CD4-positive, alpha-beta memory T cell (primary cell): ENCODE data around the gene NT5DC3. TPM values are rescaled to one million over a fixed set of nuclear protein-coding genes. Genes with fewer than 3 reads are reported as not detected.
"Not testable (repeated sequence)": the region's sequence is repeated elsewhere in the genome, so short reads cannot be mapped to it uniquely, and the experiment has no call there.

Source experiments
- CTCF ChIA-PET: fragments of 350-600 bp; sonication (Branson Sonifier 250); formaldehyde crosslinking; loops from one replicate; lab custom pipeline; 2021; ENCODE audit warnings: inconsistent platforms; ENCODE audit not compliant: partially characterized antibody; lab: Charles Lee
- POLR2A ChIA-PET: fragments of 350-600 bp; sonication (Branson Sonifier 250); formaldehyde crosslinking; loops from one replicate; lab custom pipeline; 2021; ENCODE audit not compliant: partially characterized antibody; lab: Charles Lee
- DNase-seq, 5 donors: peaks; one replicate each; pipeline versions ENCODE4 v3.0.0 to v3.0.0-alpha.2; 2020 to 2022; ENCODE audit warnings: mixed read lengths in 1 of 5
- H3K27ac ChIP-seq: one replicate; pipeline ENCODE4 v1.7.0; 2013; ENCODE audit warnings: low read depth, low read length
- H3K27me3 ChIP-seq: 2 replicates; pipeline ENCODE4 v1.7.0; 2013; ENCODE audit warnings: mild to moderate bottlenecking, low read length, moderate library complexity; ENCODE audit not compliant: insufficient read depth
- H3K36me3 ChIP-seq: 2 replicates; pipeline ENCODE4 v1.7.0; 2013; ENCODE audit warnings: mild to moderate bottlenecking, low read length, moderate library complexity; ENCODE audit not compliant: insufficient read depth
- H3K4me1 ChIP-seq: 2 replicates; pipeline ENCODE4 v1.7.0; 2013; ENCODE audit warnings: mild to moderate bottlenecking, low read length, moderate library complexity; ENCODE audit not compliant: insufficient read depth
- H3K4me3 ChIP-seq, 2 donors: one replicate each; pipeline ENCODE4 v1.7.0; 2013; ENCODE audit warnings: low read length in 2 of 2, mild to moderate bottlenecking in 1 of 2
- H3K9me3 ChIP-seq, 2 donors: one replicate each; pipeline ENCODE4 v1.7.0; 2013; ENCODE audit warnings: low read length in 2 of 2, control low read depth in 1 of 2; ENCODE audit not compliant: control insufficient read depth in 1 of 2
- H3K27ac Mint-ChIP-seq, 7 donors: one replicate each; pipeline ENCODE4 v1.8.0; 2020 to 2021; ENCODE audit warnings: mixed read lengths in 7 of 7, mild to moderate bottlenecking in 6 of 7, inconsistent platforms in 3 of 7, moderate library complexity in 3 of 7
- H3K27me3 Mint-ChIP-seq, 2 donors: one replicate each; pipeline ENCODE4 v1.8.0; 2020 to 2021; ENCODE audit warnings: mixed read lengths in 2 of 2
- H3K36me3 Mint-ChIP-seq, 2 donors: one replicate each; pipeline ENCODE4 v1.8.0; 2020 to 2021; ENCODE audit warnings: mixed read lengths in 2 of 2, inconsistent platforms in 1 of 2, mild to moderate bottlenecking in 1 of 2
- H3K4me1 Mint-ChIP-seq, 4 donors: one replicate each; pipeline ENCODE4 v1.8.0; 2020 to 2021; ENCODE audit warnings: mixed read lengths in 4 of 4, mild to moderate bottlenecking in 1 of 4
- H3K4me3 Mint-ChIP-seq, 8 donors: one replicate each; pipeline ENCODE4 v1.8.0; 2020 to 2021; ENCODE audit warnings: mixed read lengths in 8 of 8, mild to moderate bottlenecking in 7 of 8, moderate library complexity in 6 of 8, inconsistent platforms in 3 of 8
- H3K9me3 Mint-ChIP-seq, 8 donors: one replicate each; pipeline ENCODE4 v1.8.0; 2020 to 2021; ENCODE audit warnings: mixed read lengths in 8 of 8, mild to moderate bottlenecking in 5 of 8, inconsistent platforms in 3 of 8, moderate library complexity in 1 of 8
- intact Hi-C: fragments of 100-400 bp; cut with micrococcal nuclease; formaldehyde crosslinking; loops from one replicate; pipeline ENCODE4 v1.15.1; 2023
- polyA plus RNA-seq, 2 donors: library from polyadenylated mRNA; unstranded; fragments of 300-500 nt; fragmentation: Illumina TruSeq; gene quantifications; one replicate each; pipeline ENCODE4 v1.2.3, GENCODE V29; 2021
- total RNA-seq, 2 experiments: library from RNA; stranded (reverse); gene quantifications; one replicate each; pipeline ENCODE4 v1.2.3, GENCODE V29; 2021

The NT5DC3 gene
- total and polyA plus RNA-seq, 4 experiments from 2014 or later: 1.2 to 6.8 (median 3.7) TPM

DNA sequence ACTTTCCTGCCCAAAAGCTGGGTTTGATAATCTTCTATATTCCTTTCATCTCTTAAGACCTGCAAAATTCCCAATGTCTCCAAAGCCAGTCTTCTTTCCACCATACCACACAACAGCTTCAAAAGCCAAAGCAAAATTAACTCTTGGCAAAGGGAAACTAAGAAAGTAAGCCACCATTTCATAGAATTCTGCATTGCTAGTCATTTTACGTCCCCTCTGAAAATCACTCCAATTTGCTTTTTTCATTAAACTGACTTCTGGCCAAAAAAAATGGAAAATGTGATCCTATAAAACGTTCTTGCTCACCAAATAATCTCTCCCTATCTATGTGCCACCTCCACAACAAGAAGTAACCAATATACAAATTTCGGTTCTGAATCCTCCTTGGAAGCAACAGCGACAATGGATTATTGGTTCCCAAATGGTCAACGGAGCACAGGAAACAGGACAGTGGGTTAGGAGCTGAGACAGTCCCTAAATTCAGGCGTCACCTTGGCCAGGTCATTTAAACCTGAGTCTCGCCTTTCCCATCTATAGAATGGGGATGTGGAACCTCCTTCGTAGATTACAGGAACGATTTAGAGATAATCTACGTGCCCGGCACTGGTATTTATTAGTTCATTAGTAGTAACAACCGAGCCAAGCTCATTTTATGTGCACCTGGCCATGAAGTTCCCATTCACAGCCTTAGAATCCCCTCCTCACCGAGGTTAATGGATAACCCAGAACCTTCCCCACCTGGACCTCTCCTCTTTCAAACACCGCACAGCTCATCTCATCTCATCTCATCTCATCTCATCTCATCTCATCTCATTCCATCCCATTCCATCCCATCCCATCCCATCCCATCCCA, 1.2 kb downstream of the NT5DC3 start:
- CTCF ChIA-PET: interaction anchor here (1.5 kb wide), 1 partner anchor 269 kb away, joined by 3 read pairs; no protein-coding TSS in a partner anchor
- no peaks in the 10 kb centered on the region for H3K9me3 Mint-ChIP-seq
- H3K4me1 Mint-ChIP-seq: peaks cover 6 to 26% (median 13%) of the 10 kb centered on the region in 4 donors
- Histone ChIP-seq H3K27ac (no peak overlapping the region), H3K36me3 (no peaks in the 10 kb centered on the region), H3K4me3 (peak overlapping the region; percentile 44 to 63), H3K9me3 (no peaks in the 10 kb centered on the region), H3K27me3 (no peaks in the 10 kb centered on the region), H3K4me1 (peaks cover 14% of the 10 kb centered on the region)
- POLR2A ChIA-PET: interaction anchor here (0.9 to 3.1 kb wide), 2 partner anchors 89 to 224 kb away, joined by 3 to 28 read pairs; partner anchors contain the start of genes HCFC2 and HSP90B1
- H3K4me3 Mint-ChIP-seq: peak overlapping the region; percentile 87 to 97 (median 89)
- H3K27ac Mint-ChIP-seq: peak overlapping the region; percentile 61 to 88 (median 76)
- H3K27me3 Mint-ChIP-seq: no peaks in the 10 kb centered on the region
- peaks cover 3% of the 10 kb centered on the region in 2 donors for H3K36me3 Mint-ChIP-seq
- no peak for DNase-seq
- intact Hi-C loops: loop anchor here (2.0 to 5.0 kb wide), 3 partner anchors 125 to 1267 kb away; partner anchors contain the start of genes C12orf42, TDG and WASHC4

DNA sequence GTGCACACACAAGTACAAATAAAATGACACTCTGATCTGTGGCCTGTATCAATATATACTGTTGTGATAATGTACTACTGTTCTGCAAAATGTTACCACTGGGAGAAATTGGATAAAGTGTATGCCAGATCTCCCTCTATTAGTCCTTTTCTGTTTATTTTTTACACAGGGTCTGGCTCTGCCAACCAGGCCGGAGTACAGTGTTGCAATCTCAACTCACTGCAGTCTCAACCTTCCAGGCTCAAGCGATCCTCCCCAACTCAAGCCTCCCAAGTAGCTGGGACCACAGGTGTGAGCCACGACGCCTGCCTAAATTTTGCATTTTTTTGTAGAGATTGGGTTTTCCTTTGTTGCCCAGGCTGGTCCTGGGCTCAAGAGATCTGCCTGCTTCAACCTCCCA, 1.9 kb downstream of the NT5DC3 start:
- Histone ChIP-seq H3K27ac (no peak overlapping the region), H3K4me3 (no peak overlapping the region), H3K36me3 (no peaks in the 10 kb centered on the region), H3K27me3 (no peaks in the 10 kb centered on the region), H3K9me3 (no peaks in the 10 kb centered on the region), H3K4me1 (peaks cover 14% of the 10 kb centered on the region)
- Mint-ChIP-seq H3K9me3 (no peaks in the 10 kb centered on the region), H3K27ac (peak overlapping the region in 1 of 7 donors; percentile 52), H3K4me3 (peak overlapping the region in 1 of 8 donors; percentile 40), H3K4me1 (peaks cover 6 to 26% (median 13%) of the 10 kb centered on the region in 4 donors), H3K36me3 (peaks cover 3% of the 10 kb centered on the region in 2 donors), H3K27me3 (no peaks in the 10 kb centered on the region)
- no peak for DNase-seq
- POLR2A ChIA-PET: interaction anchor here (3.1 kb wide), 1 partner anchor 90 kb away, joined by 28 read pairs; the partner anchor contains the start of gene HSP90B1
- CTCF ChIA-PET: no interaction called here
- intact Hi-C loops: no loop called here

DNA sequence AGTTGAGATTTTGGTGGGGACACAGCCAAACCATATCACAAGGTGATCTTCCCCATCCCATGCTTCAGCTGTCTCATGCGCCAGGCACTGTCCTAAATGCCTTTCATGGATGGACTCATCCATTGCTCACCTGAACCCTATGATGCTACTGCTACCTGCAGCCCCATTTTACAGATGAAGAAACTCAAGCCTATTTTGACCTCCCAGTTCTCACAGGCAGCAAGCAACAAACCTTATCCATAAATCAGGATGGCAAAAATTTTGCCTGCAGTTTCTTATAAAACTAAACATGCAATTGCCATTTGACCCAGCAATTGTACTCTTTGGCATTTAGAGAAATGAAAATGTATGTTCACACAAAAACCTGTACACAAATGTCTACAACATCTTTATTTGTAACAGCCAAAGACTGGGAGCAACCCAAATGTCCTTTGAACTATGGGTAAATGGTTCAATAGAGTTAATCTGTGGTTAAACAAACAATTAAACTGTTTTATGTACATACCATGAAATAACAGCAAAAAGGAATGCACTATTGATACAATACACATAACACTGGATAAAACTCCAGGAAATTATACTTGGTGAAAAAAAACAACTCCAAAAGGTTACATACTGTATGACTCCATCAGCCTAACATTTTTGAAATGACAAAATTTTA, 2.6 kb downstream of the NT5DC3 start:
- Mint-ChIP-seq H3K36me3 (peaks cover 3 to 4% of the 10 kb centered on the region in 2 donors), H3K4me3 (peak overlapping the region in 2 of 8 donors; percentile 40 to 61), H3K27me3 (no peaks in the 10 kb centered on the region), H3K9me3 (no peaks in the 10 kb centered on the region), H3K27ac (no peak overlapping the region), H3K4me1 (peaks cover 6 to 26% (median 13%) of the 10 kb centered on the region in 4 donors)
- ChIA-PET CTCF (no interaction called here), POLR2A (no interaction called here)
- Histone ChIP-seq H3K36me3 (no peaks in the 10 kb centered on the region), H3K9me3 (no peaks in the 10 kb centered on the region), H3K4me1 (peaks cover 14% of the 10 kb centered on the region), H3K27me3 (no peaks in the 10 kb centered on the region), H3K4me3 (no peak overlapping the region), H3K27ac (no peak overlapping the region)
- intact Hi-C loops: no loop called here
- no peak for DNase-seq

DNA sequence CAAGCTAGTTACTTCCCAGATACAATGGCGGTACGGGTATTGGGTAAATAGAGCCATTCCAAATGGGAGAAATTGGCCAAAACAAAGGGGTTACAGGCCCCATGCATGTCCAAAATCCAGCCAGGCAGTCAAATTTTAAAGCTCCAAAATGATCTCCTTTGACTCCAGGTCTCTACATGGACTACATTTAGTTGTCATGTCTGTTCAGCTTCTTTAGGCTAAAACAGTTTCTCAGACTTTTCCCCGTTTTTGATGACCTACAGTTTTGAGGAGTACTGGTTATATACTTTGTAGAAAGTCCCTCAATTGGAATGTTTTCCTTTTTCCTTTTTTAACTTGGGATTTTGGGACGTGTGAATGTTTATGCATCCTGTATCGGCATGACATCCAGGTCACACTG, 4.7 kb downstream of the NT5DC3 start:
- Histone ChIP-seq H3K4me1 (peaks cover 10% of the 10 kb centered on the region), H3K27me3 (no peaks in the 10 kb centered on the region), H3K36me3 (no peaks in the 10 kb centered on the region), H3K27ac (no peak overlapping the region), H3K9me3 (no peaks in the 10 kb centered on the region), H3K4me3 (no peak overlapping the region)
- peaks cover 4% of the 10 kb centered on the region in 2 donors for H3K36me3 Mint-ChIP-seq
- no peaks in the 10 kb centered on the region for H3K27me3 Mint-ChIP-seq
- peaks cover 3 to 18% (median 11%) of the 10 kb centered on the region in 4 donors for H3K4me1 Mint-ChIP-seq
- ChIA-PET CTCF (no interaction called here), POLR2A (no interaction called here)
- intact Hi-C loops: no loop called here
- DNase-seq: no peak
- H3K9me3 Mint-ChIP-seq: peaks cover 0 to 2% (median 0%) of the 10 kb centered on the region in 8 donors
- H3K4me3 Mint-ChIP-seq: no peak overlapping the region
- H3K27ac Mint-ChIP-seq: no peak overlapping the region

DNA sequence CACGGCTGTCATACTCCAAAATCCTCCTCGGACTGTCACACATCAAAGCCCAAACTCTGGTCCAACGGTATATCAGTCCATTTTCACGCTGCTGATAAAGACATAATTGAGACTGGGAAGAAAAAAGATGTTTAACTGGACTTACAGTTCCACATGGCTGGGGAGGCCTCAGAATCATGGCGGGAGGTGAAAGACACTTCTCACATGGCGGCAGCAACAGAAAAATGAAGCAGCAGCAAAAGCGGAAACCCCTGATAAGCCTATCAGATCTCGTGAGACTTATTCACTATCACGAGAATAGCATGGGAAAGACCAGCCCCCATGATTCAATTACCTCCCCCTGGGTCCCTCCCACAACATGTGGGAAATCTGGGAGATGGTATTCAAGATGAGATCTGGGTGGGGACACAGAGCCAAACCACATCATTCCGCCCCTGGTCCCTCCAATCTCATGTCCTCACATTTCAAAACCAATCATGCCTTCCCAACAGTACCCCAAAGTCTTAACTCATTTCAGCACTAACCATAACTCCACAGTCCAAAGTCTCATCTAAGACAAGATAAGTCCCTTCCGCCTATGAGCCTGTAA, 5.2 kb downstream of the NT5DC3 start:
- H3K36me3 ChIP-seq, H3K9me3 Mint-ChIP-seq, H3K27me3 Mint-ChIP-seq, H3K36me3 Mint-ChIP-seq, H3K9me3 ChIP-seq, intact Hi-C loops, H3K27me3 ChIP-seq, H3K4me3 Mint-ChIP-seq, DNase-seq, H3K4me3 ChIP-seq, H3K27ac ChIP-seq, CTCF ChIA-PET, POLR2A ChIA-PET: not testable (repeated sequence)
- H3K4me1 ChIP-seq: peaks cover 10% of the 10 kb centered on the region
- Mint-ChIP-seq H3K27ac (peak overlapping the region in 2 of 7 donors; percentile 15 to 43), H3K4me1 (peaks cover 3 to 18% (median 11%) of the 10 kb centered on the region in 4 donors)

DNA sequence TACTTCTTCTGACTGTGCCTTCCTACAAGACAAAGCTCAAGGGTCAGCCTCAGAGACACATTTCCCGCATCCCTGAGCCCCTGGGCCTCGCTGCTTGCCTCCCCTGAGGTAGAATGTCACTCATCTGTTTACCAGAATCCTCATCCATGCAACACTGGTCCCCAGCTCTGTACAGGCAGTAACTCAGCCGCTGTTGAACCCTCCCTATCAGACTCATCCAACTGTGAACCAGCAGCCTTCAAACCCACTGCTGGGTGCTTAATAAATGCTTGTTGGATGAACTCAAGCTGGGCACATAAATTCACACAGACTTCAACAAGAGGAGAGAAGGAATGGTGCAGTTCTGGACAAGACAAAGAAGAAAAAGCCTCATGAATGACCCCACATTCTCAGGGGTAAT, 6.1 kb downstream of the NT5DC3 start:
- Histone ChIP-seq H3K36me3 (no peaks in the 10 kb centered on the region), H3K27me3 (no peaks in the 10 kb centered on the region), H3K27ac (no peak overlapping the region), H3K4me1 (peaks cover 4% of the 10 kb centered on the region), H3K4me3 (no peak overlapping the region), H3K9me3 (no peaks in the 10 kb centered on the region)
- peaks cover 3 to 7% of the 10 kb centered on the region in 2 donors for H3K36me3 Mint-ChIP-seq
- H3K27ac Mint-ChIP-seq: no peak overlapping the region
- H3K9me3 Mint-ChIP-seq: peaks cover 0 to 6% (median 0%) of the 10 kb centered on the region in 8 donors
- intact Hi-C loops: no loop called here
- H3K4me3 Mint-ChIP-seq: no peak overlapping the region
- no peak for DNase-seq
- ChIA-PET CTCF (no interaction called here), POLR2A (no interaction called here)
- H3K4me1 Mint-ChIP-seq: peaks cover 1 to 11% (median 8%) of the 10 kb centered on the region in 4 donors
- H3K27me3 Mint-ChIP-seq: no peaks in the 10 kb centered on the region

DNA sequence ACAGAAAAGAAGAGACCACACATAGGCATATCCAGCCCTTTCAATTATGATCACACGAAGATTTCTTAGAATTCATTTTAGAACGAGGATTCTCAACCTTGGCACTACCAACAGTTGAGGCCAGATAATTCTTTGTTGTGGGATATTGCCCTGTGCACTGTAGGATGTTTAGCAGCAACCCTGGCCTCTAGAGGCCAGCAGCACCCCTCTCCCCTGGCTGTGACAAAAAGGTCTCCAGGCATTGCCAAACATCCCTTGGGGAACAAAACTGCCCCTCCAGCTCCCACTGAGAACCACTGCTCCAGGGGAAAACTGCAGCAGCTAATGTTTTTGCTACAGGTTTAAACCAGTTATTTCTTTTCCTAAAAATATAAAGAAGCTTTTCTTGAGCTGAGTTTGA, 7.1 kb downstream of the NT5DC3 start:
- no peaks in the 10 kb centered on the region for H3K27me3 ChIP-seq
- H3K4me1 ChIP-seq: no peaks in the 10 kb centered on the region
- H3K9me3 ChIP-seq: no peaks in the 10 kb centered on the region
- H3K36me3 ChIP-seq: no peaks in the 10 kb centered on the region
- H3K4me3 ChIP-seq: no peak overlapping the region
- Mint-ChIP-seq H3K4me1 (peaks cover 0 to 5% (median 2%) of the 10 kb centered on the region in 4 donors), H3K9me3 (peaks cover 0 to 6% (median 0%) of the 10 kb centered on the region in 8 donors), H3K27ac (no peak overlapping the region), H3K4me3 (no peak overlapping the region), H3K36me3 (peaks cover 3 to 7% of the 10 kb centered on the region in 2 donors), H3K27me3 (no peaks in the 10 kb centered on the region)
- no peak for DNase-seq
- no peak overlapping the region for H3K27ac ChIP-seq
- ChIA-PET POLR2A (no interaction called here), CTCF (no interaction called here)
- intact Hi-C loops: no loop called here
